ENCODE results near the gene CFAP97D2. TPM values are rescaled to one million over a fixed set of nuclear protein-coding genes. Genes with fewer than 3 reads are reported as not detected.

CFAP97D2 gene
- total RNA-seq, 1 experiment from 2014 or later: not detected

DNA sequence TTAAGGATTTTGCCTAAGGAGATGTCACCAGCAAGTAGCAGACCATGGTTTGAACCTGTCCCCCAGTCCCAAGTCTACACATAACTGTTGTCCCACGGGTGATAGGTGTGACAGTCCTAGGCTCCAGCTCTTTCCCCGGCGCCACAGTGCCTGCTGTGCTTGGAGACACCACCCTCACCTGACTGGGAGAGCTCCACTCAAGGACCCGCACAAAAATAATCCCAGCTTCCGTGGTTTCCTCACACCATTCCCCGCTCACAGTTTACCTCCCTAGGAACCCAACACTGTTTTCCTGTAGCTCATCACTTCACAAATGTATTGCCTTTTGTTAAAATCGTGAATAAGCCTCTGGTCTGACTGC, 26.8 kb upstream of the CFAP97D2 start:
- BruUV-seq (replicated peaks): no TSS peak
- Histone ChIP-seq H3K27me3 (replicated peaks; ENCODE audit: control insufficient read depth, insufficient read depth, low read length) (no peaks in the 10 kb centered on the region), H3K36me3 (ENCODE audit: control insufficient read depth, insufficient read depth, low read length) (no peaks in the 10 kb centered on the region), H3K4me3 (ENCODE audit: low read depth, low read length) (no peak overlapping the region), H3K9me3 (no peaks in the 10 kb centered on the region), H3K4me1 (no peaks in the 10 kb centered on the region)
- Mint-ChIP-seq H3K4me3 (ENCODE audit: unreplicated experiment) (no peak overlapping the region), H3K4me1 (ENCODE audit: low read depth, unreplicated experiment) (no peaks in the 10 kb centered on the region), H3K36me3 (ENCODE audit: insufficient read depth, unreplicated experiment) (no peaks in the 10 kb centered on the region), H3K27me3 (ENCODE audit: insufficient read depth, unreplicated experiment) (peaks cover 11% of the 10 kb centered on the region), H3K9me3 (ENCODE audit: unreplicated experiment) (peaks cover 12% of the 10 kb centered on the region), H3K27ac (ENCODE audit: unreplicated experiment) (no peak overlapping the region)
- TF ChIP-seq, protein P1, sequence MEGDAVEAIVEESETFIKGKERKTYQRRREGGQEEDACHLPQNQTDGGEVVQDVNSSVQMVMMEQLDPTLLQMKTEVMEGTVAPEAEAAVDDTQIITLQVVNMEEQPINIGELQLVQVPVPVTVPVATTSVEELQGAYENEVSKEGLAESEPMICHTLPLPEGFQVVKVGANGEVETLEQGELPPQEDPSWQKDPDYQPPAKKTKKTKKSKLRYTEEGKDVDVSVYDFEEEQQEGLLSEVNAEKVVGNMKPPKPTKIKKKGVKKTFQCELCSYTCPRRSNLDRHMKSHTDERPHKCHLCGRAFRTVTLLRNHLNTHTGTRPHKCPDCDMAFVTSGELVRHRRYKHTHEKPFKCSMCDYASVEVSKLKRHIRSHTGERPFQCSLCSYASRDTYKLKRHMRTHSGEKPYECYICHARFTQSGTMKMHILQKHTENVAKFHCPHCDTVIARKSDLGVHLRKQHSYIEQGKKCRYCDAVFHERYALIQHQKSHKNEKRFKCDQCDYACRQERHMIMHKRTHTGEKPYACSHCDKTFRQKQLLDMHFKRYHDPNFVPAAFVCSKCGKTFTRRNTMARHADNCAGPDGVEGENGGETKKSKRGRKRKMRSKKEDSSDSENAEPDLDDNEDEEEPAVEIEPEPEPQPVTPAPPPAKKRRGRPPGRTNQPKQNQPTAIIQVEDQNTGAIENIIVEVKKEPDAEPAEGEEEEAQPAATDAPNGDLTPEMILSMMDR (IDR thresholded peaks at IDR 0.05; ENCODE audit: insufficient read depth in 1 of 2, low read depth in 1 of 2, low read length in 1 of 2, severe bottlenecking in 1 of 2, unreplicated experiment in 1 of 2): no peak
- intact Hi-C loops (cut with micrococcal nuclease; ENCODE audit: unreplicated experiment): no loop called here
- DNase-seq: no peak
- ChIA-PET CTCF (no interaction called here), POLR2A (no interaction called here)

GRCh38 chr13:114152831-114153371, 26.2 kb upstream of the CFAP97D2 start:
- DNase-seq: no peak
- Histone ChIP-seq H3K36me3 (ENCODE audit: control insufficient read depth, insufficient read depth, low read length) (no peaks in the 10 kb centered on the region), H3K9me3 (no peaks in the 10 kb centered on the region), H3K27me3 (replicated peaks; ENCODE audit: control insufficient read depth, insufficient read depth, low read length) (no peaks in the 10 kb centered on the region), H3K4me3 (ENCODE audit: low read depth, low read length) (no peak overlapping the region), H3K4me1 (no peaks in the 10 kb centered on the region)
- H3K4me3 Mint-ChIP-seq (ENCODE audit: unreplicated experiment): no peak overlapping the region
- intact Hi-C loops (cut with micrococcal nuclease; ENCODE audit: unreplicated experiment): no loop called here
- H3K27me3 Mint-ChIP-seq (ENCODE audit: insufficient read depth, unreplicated experiment): peaks cover 10% of the 10 kb centered on the region
- no TSS peak for BruUV-seq (replicated peaks)
- ChIA-PET CTCF (no interaction called here), POLR2A (no interaction called here)
- no peaks in the 10 kb centered on the region for H3K4me1 Mint-ChIP-seq (ENCODE audit: low read depth, unreplicated experiment)
- H3K27ac Mint-ChIP-seq (ENCODE audit: unreplicated experiment): no peak overlapping the region
- TF ChIP-seq, protein P1 (IDR thresholded peaks at IDR 0.05; ENCODE audit: insufficient read depth in 1 of 2, low read depth in 1 of 2, low read length in 1 of 2, severe bottlenecking in 1 of 2, unreplicated experiment in 1 of 2): no peak
- H3K36me3 Mint-ChIP-seq (ENCODE audit: insufficient read depth, unreplicated experiment): no peaks in the 10 kb centered on the region
- peaks cover 12% of the 10 kb centered on the region for H3K9me3 Mint-ChIP-seq (ENCODE audit: unreplicated experiment)

- H3K4me1 Mint-ChIP-seq (ENCODE audit: low read depth, unreplicated experiment): no peaks in the 10 kb centered on the region
- H3K36me3 ChIP-seq (ENCODE audit: control insufficient read depth, insufficient read depth, low read length): no peaks in the 10 kb centered on the region
- H3K27me3 Mint-ChIP-seq (ENCODE audit: insufficient read depth, unreplicated experiment): peaks cover 8% of the 10 kb centered on the region
- ChIA-PET CTCF (no interaction called here), POLR2A (no interaction called here)
- no peaks in the 10 kb centered on the region for H3K9me3 ChIP-seq
- intact Hi-C loops (cut with micrococcal nuclease; ENCODE audit: unreplicated experiment): no loop called here
- no peak for DNase-seq
- no peaks in the 10 kb centered on the region for H3K36me3 Mint-ChIP-seq (ENCODE audit: insufficient read depth, unreplicated experiment)
- TF ChIP-seq, protein P1 (IDR thresholded peaks at IDR 0.05; ENCODE audit: insufficient read depth in 1 of 2, low read depth in 1 of 2, low read length in 1 of 2, severe bottlenecking in 1 of 2, unreplicated experiment in 1 of 2): no peak
- no peak overlapping the region for H3K27ac Mint-ChIP-seq (ENCODE audit: unreplicated experiment)
- H3K9me3 Mint-ChIP-seq (ENCODE audit: unreplicated experiment): peaks cover 12% of the 10 kb centered on the region
- no peak overlapping the region for H3K4me3 Mint-ChIP-seq (ENCODE audit: unreplicated experiment)
- H3K4me1 ChIP-seq: no peaks in the 10 kb centered on the region
- no TSS peak for BruUV-seq (replicated peaks)
- H3K27me3 ChIP-seq (replicated peaks; ENCODE audit: control insufficient read depth, insufficient read depth, low read length): no peaks in the 10 kb centered on the region
- no peak overlapping the region for H3K4me3 ChIP-seq (ENCODE audit: low read depth, low read length)
Measured at GRCh38 chr13:114153485-114154080, 25.5 kb upstream of the CFAP97D2 start.
